Naive thymus-derived CD4-positive, alpha-beta T cell (primary cell): Measurements from ENCODE around the gene PTPRN2. TPM values are rescaled to one million over a fixed set of nuclear protein-coding genes. Genes with fewer than 3 reads are reported as not detected.

Source experiments
- ATAC-seq: fragments of 150-1000 bp; cut with Tn5 transposase; 2 replicates; pipeline ENCODE4 v1.10.0; 2021; ENCODE audit warnings: mild to moderate bottlenecking, moderate library complexity
- CTCF ChIA-PET: fragments of 350-600 bp; sonication (Branson Sonifier 250); formaldehyde crosslinking; loops from one replicate; lab custom pipeline; 2021; ENCODE audit warnings: antibody characterized with exemption; lab: Charles Lee
- POLR2A ChIA-PET: fragments of 350-600 bp; sonication (Branson Sonifier 250); formaldehyde crosslinking; loops from one replicate; lab custom pipeline; 2021; ENCODE audit warnings: antibody characterized with exemption, inconsistent platforms; lab: Charles Lee
- DNase-seq, 9 donors: peaks; one replicate each; pipeline versions ENCODE4 v3.0.0 to v3.0.0-alpha.2; 2020 to 2022; ENCODE audit warnings: mixed read lengths in 1 of 9
- H3K27ac ChIP-seq: one replicate; pipeline ENCODE4 v1.7.0; 2013; ENCODE audit warnings: mild to moderate bottlenecking, low read depth, low read length, moderate library complexity
- H3K27me3 ChIP-seq, 2 donors: one replicate each; pipeline ENCODE4 v1.7.0; 2013; ENCODE audit warnings: low read length in 2 of 2, mild to moderate bottlenecking in 2 of 2, moderate library complexity in 2 of 2; ENCODE audit not compliant: control insufficient read depth in 2 of 2, insufficient read depth in 2 of 2
- H3K36me3 ChIP-seq, 3 experiments: 1 replicate in 2 of 3; 2 replicates in 1 of 3; pipeline ENCODE4 v1.7.0; 2013; ENCODE audit warnings: low read length in 3 of 3, mild to moderate bottlenecking in 3 of 3, moderate library complexity in 1 of 3; ENCODE audit not compliant: insufficient read depth in 3 of 3, control insufficient read depth in 2 of 3
- H3K4me1 ChIP-seq, 2 donors: one replicate each; pipeline ENCODE4 v1.7.0; 2013; ENCODE audit warnings: low read length in 2 of 2, mild to moderate bottlenecking in 2 of 2, moderate library complexity in 1 of 2; ENCODE audit not compliant: control insufficient read depth in 2 of 2, insufficient read depth in 2 of 2
- H3K4me3 ChIP-seq: 2 replicates; pipeline ENCODE4 v1.7.0; 2013; ENCODE audit warnings: mild to moderate bottlenecking, low read length
- H3K9me3 ChIP-seq, 3 experiments: 1 replicate in 2 of 3; 2 replicates in 1 of 3; pipeline ENCODE4 v1.7.0; 2013; ENCODE audit warnings: low read length in 3 of 3; ENCODE audit not compliant: control insufficient read depth in 2 of 3
- H3K27ac Mint-ChIP-seq, 9 donors: one replicate each; pipeline ENCODE4 v1.8.0; 2020 to 2022; ENCODE audit warnings: mixed read lengths in 9 of 9, mild to moderate bottlenecking in 8 of 9, moderate library complexity in 5 of 9, inconsistent platforms in 2 of 9
- H3K27me3 Mint-ChIP-seq, 5 donors: one replicate each; pipeline ENCODE4 v1.8.0; 2021 to 2022; ENCODE audit warnings: mixed read lengths in 5 of 5, mild to moderate bottlenecking in 1 of 5
- H3K36me3 Mint-ChIP-seq, 5 donors: one replicate each; pipeline ENCODE4 v1.8.0; 2020 to 2022; ENCODE audit warnings: mixed read lengths in 5 of 5, mild to moderate bottlenecking in 3 of 5, inconsistent platforms in 1 of 5
- H3K4me1 Mint-ChIP-seq, 7 donors: one replicate each; pipeline ENCODE4 v1.8.0; 2020 to 2022; ENCODE audit warnings: mixed read lengths in 7 of 7, mild to moderate bottlenecking in 3 of 7, inconsistent platforms in 1 of 7
- H3K4me3 Mint-ChIP-seq, 10 donors: one replicate each; pipeline ENCODE4 v1.8.0; 2020 to 2022; ENCODE audit warnings: mild to moderate bottlenecking in 10 of 10, mixed read lengths in 10 of 10, moderate library complexity in 6 of 10, inconsistent platforms in 2 of 10
- H3K9me3 Mint-ChIP-seq, 11 donors: one replicate each; pipeline ENCODE4 v1.8.0; 2020 to 2022; ENCODE audit warnings: mixed read lengths in 11 of 11, mild to moderate bottlenecking in 4 of 11, inconsistent platforms in 1 of 11, moderate library complexity in 1 of 11
- intact Hi-C, 2 donors: fragments of 100-400 bp; cut with micrococcal nuclease; formaldehyde crosslinking; loops; one replicate each; pipeline ENCODE4 v1.15.1; 2023
- polyA plus RNA-seq, 2 donors: library from polyadenylated mRNA; unstranded; fragments of 300-500 nt; fragmentation: Illumina TruSeq; gene quantifications; one replicate each; pipeline ENCODE4 v1.2.3, GENCODE V29; 2021
- total RNA-seq, 6 experiments: library from RNA in 5 of 6; stranded (reverse) in 5 of 6; gene quantifications; 1 replicate in 5 of 6; 2 replicates in 1 of 6; pipeline ENCODE4 v1.2.3 and lab custom pipeline; 2021 to 2026

PTPRN2 gene
- total and polyA plus RNA-seq, 7 experiments from 2014 or later = 0.58 to 2.3 (median 1.4) TPM

DNA sequence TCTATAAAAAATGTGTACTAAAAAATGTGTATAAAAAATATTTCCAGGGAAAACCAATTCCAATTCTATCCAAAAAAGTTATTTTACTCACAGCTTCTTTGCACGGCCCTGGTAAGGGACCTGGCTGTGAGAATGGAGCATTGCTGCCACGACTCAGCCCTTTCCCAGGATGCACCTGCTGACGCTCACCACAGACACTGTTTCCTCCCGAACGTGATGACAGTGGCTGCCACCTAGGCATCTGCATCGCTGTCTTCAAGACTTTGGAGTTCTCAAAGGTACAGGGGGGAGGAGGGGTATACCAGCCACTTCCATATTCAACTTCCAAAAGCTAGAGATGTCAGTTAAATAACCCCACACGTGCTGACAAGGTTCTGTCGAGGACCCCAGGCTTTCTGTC, 23.9 kb upstream of the PTPRN2 start:
- CTCF ChIA-PET = no interaction called here
- Mint-ChIP-seq H3K27ac (no peak overlapping the region), H3K36me3 (peaks cover 0 to 19% (median 6%) of the 10 kb centered on the region in 5 donors), H3K4me3 (no peak overlapping the region), H3K9me3 (peaks cover 0 to under 1% (median 0%) of the 10 kb centered on the region in 11 donors), H3K4me1 (peaks cover 4 to 12% (median 6%) of the 10 kb centered on the region in 7 donors), H3K27me3 (no peaks in the 10 kb centered on the region)
- Histone ChIP-seq H3K27ac (no peak overlapping the region), H3K36me3 (no peaks in the 10 kb centered on the region), H3K9me3 (no peaks in the 10 kb centered on the region), H3K4me1 (no peaks in the 10 kb centered on the region), H3K27me3 (no peaks in the 10 kb centered on the region), H3K4me3 (no peak overlapping the region)
- ATAC-seq (no peak), DNase-seq (no peak)
- POLR2A ChIA-PET = no interaction called here
- intact Hi-C loops = no loop called here

- Mint-ChIP-seq H3K9me3 (peaks cover 0 to 2% (median 0%) of the 10 kb centered on the region in 11 donors), H3K27me3 (no peaks in the 10 kb centered on the region), H3K27ac (no peak overlapping the region), H3K4me1 (peaks cover 4 to 12% (median 6%) of the 10 kb centered on the region in 7 donors), H3K4me3 (no peak overlapping the region), H3K36me3 (peaks cover 0 to 22% (median 3%) of the 10 kb centered on the region in 5 donors)
- Histone ChIP-seq H3K27me3 (no peaks in the 10 kb centered on the region), H3K4me3 (no peak overlapping the region), H3K36me3 (no peaks in the 10 kb centered on the region), H3K9me3 (no peaks in the 10 kb centered on the region), H3K27ac (no peak overlapping the region), H3K4me1 (no peaks in the 10 kb centered on the region)
- DNase-seq = no peak
- intact Hi-C loops = no loop called here
- ChIA-PET POLR2A (no interaction called here), CTCF (no interaction called here)
- peak; percentile 29 for ATAC-seq
Measured at GRCh38 chr7:158609313-158609974, 21.8 kb upstream of the PTPRN2 start.

- no peaks in the 10 kb centered on the region for H3K4me1 ChIP-seq
- ChIA-PET POLR2A (no interaction called here), CTCF (no interaction called here)
- H3K27me3 ChIP-seq = no peaks in the 10 kb centered on the region
- H3K27ac ChIP-seq = no peak overlapping the region
- no peak overlapping the region for H3K27ac Mint-ChIP-seq
- no peak for DNase-seq
- H3K9me3 ChIP-seq = no peaks in the 10 kb centered on the region
- no peaks in the 10 kb centered on the region for H3K36me3 ChIP-seq
- intact Hi-C loops = no loop called here
- H3K36me3 Mint-ChIP-seq = peaks cover 0 to 16% (median 3%) of the 10 kb centered on the region in 5 donors
- no peak for ATAC-seq
- no peak overlapping the region for H3K4me3 ChIP-seq
- H3K4me1 Mint-ChIP-seq = peaks cover 4 to 12% (median 6%) of the 10 kb centered on the region in 7 donors
- H3K9me3 Mint-ChIP-seq = peaks cover 0 to 2% (median 0%) of the 10 kb centered on the region in 11 donors
- no peaks in the 10 kb centered on the region for H3K27me3 Mint-ChIP-seq
- H3K4me3 Mint-ChIP-seq = no peak overlapping the region
Measured at GRCh38 chr7:158607563-158607962, 19.9 kb upstream of the PTPRN2 start.

- peaks cover 4 to 8% (median 5%) of the 10 kb centered on the region in 7 donors for H3K4me1 Mint-ChIP-seq
- peak overlapping the region in 1 of 9 donors; percentile 35 for H3K27ac Mint-ChIP-seq
- H3K4me3 ChIP-seq = no peak overlapping the region
- H3K4me3 Mint-ChIP-seq = no peak overlapping the region
- no peaks in the 10 kb centered on the region for H3K4me1 ChIP-seq
- H3K36me3 Mint-ChIP-seq = peaks cover 0 to 16% (median 3%) of the 10 kb centered on the region in 5 donors
- H3K27me3 ChIP-seq = no peaks in the 10 kb centered on the region
- no peak overlapping the region for H3K27ac ChIP-seq
- ChIA-PET CTCF (no interaction called here), POLR2A (no interaction called here)
- intact Hi-C loops = no loop called here
- peaks cover 0 to 2% (median 0%) of the 10 kb centered on the region in 11 donors for H3K9me3 Mint-ChIP-seq
- no peaks in the 10 kb centered on the region for H3K27me3 Mint-ChIP-seq
- DNase-seq (no peak), ATAC-seq (no peak)
- no peaks in the 10 kb centered on the region for H3K36me3 ChIP-seq
- H3K9me3 ChIP-seq = no peaks in the 10 kb centered on the region
Measured at GRCh38 chr7:158606671-158607424, 19.2 kb upstream of the PTPRN2 start.

- intact Hi-C loops = no loop called here
- Histone ChIP-seq H3K36me3 (no peaks in the 10 kb centered on the region), H3K4me1 (no peaks in the 10 kb centered on the region), H3K4me3 (no peak overlapping the region), H3K27me3 (no peaks in the 10 kb centered on the region), H3K9me3 (no peaks in the 10 kb centered on the region), H3K27ac (no peak overlapping the region)
- CTCF ChIA-PET = no interaction called here
- Mint-ChIP-seq H3K36me3 (peaks cover 0 to 12% (median 3%) of the 10 kb centered on the region in 5 donors), H3K27ac (no peak overlapping the region), H3K9me3 (peaks cover 0 to 2% (median 0%) of the 10 kb centered on the region in 11 donors), H3K4me1 (peaks cover 0 to 4% (median 0%) of the 10 kb centered on the region in 7 donors), H3K27me3 (no peaks in the 10 kb centered on the region), H3K4me3 (no peak overlapping the region)
- POLR2A ChIA-PET = no interaction called here
- DNase-seq = no peak
- no peak for ATAC-seq
Measured at GRCh38 chr7:158606129-158606528, 18.5 kb upstream of the PTPRN2 start.

- DNase-seq = no peak
- Mint-ChIP-seq H3K27me3 (no peaks in the 10 kb centered on the region), H3K4me1 (no peaks in the 10 kb centered on the region), H3K36me3 (peaks cover 0 to 7% (median 3%) of the 10 kb centered on the region in 5 donors), H3K27ac (no peak overlapping the region), H3K9me3 (peaks cover 0 to 2% (median 0%) of the 10 kb centered on the region in 11 donors), H3K4me3 (no peak overlapping the region)
- intact Hi-C loops = no loop called here
- Histone ChIP-seq H3K36me3 (no peaks in the 10 kb centered on the region), H3K4me1 (no peaks in the 10 kb centered on the region), H3K4me3 (no peak overlapping the region), H3K9me3 (no peaks in the 10 kb centered on the region), H3K27ac (no peak overlapping the region), H3K27me3 (no peaks in the 10 kb centered on the region)
- ATAC-seq = no peak
- POLR2A ChIA-PET = no interaction called here
- CTCF ChIA-PET = no interaction called here
Measured at GRCh38 chr7:158603773-158604755, 16.4 kb upstream of the PTPRN2 start.
